ENCODE results near the gene AOAH.

The AOAH gene, protein sequence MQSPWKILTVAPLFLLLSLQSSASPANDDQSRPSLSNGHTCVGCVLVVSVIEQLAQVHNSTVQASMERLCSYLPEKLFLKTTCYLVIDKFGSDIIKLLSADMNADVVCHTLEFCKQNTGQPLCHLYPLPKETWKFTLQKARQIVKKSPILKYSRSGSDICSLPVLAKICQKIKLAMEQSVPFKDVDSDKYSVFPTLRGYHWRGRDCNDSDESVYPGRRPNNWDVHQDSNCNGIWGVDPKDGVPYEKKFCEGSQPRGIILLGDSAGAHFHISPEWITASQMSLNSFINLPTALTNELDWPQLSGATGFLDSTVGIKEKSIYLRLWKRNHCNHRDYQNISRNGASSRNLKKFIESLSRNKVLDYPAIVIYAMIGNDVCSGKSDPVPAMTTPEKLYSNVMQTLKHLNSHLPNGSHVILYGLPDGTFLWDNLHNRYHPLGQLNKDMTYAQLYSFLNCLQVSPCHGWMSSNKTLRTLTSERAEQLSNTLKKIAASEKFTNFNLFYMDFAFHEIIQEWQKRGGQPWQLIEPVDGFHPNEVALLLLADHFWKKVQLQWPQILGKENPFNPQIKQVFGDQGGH

GRCh38 chr7:36723951-36724664 lies at the start of gene AOAH:
AOAH (minus strand) TSS chr7:36724494; CDS start chr7:36724148, 346 bp downstream.
- no peak for DNase-seq (ENCODE audit: low read depth)

DNA sequence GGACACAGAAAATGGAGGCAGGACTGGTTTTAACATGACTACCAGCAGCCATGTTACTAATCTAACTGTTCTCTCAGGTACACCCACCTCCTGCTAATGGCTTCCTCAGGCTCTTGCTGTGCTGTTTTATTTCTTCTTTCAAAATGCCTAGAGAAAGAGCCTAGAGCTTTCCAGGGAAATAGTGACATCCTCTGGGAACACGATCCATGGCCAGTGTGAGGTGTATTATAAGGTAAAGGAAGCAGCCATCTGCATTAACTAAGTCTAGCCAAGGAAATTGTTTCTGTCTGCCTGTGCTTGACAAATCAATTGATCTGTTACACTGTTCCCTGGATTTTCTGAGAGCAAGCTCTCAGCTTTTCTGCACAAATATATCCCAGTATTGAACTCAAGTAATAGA lies 42.2 kb upstream of the AOAH start:
- H3K4me3 ChIP-seq (ENCODE audit: control insufficient read depth, low read depth, low read length), result no peak overlapping the region
- DNase-seq (ENCODE audit: low read depth), result no peak
- TF ChIP-seq, protein P1, sequence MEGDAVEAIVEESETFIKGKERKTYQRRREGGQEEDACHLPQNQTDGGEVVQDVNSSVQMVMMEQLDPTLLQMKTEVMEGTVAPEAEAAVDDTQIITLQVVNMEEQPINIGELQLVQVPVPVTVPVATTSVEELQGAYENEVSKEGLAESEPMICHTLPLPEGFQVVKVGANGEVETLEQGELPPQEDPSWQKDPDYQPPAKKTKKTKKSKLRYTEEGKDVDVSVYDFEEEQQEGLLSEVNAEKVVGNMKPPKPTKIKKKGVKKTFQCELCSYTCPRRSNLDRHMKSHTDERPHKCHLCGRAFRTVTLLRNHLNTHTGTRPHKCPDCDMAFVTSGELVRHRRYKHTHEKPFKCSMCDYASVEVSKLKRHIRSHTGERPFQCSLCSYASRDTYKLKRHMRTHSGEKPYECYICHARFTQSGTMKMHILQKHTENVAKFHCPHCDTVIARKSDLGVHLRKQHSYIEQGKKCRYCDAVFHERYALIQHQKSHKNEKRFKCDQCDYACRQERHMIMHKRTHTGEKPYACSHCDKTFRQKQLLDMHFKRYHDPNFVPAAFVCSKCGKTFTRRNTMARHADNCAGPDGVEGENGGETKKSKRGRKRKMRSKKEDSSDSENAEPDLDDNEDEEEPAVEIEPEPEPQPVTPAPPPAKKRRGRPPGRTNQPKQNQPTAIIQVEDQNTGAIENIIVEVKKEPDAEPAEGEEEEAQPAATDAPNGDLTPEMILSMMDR (conservative IDR thresholded peaks at IDR 0.05; ENCODE audit: control insufficient read depth, insufficient read depth, low read depth, low read length), result no peak

More at GRCh38 chr7:36723951-36724664, at the start of gene AOAH:
- TF ChIP-seq, protein P1 (conservative IDR thresholded peaks at IDR 0.05; ENCODE audit: control insufficient read depth, insufficient read depth, low read depth, low read length), result no peak
- H3K4me3 ChIP-seq (ENCODE audit: control insufficient read depth, low read depth, low read length), result no peak within 1 kb of the TSS

DNA sequence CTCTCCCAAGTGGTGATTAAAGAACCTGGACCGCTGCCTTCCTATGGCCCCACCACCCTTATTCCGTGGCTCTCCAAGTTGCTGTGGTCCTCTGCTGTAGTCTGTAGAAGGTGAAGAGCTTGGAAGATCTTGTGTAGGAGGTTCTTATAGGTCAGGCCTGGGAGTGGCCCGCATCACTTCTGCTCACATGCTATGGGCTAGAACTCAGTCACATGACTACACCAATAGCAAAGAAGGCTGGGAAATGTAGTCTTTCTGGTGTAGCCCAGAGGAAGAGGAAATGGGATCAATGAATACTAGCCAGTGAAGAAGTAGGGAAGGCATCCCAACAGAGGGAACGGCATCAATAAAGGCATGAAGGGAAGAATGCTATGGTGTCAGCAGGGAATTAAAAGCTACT lies 41.3 kb upstream of the AOAH start:
- no peak overlapping the region for H3K4me3 ChIP-seq (ENCODE audit: control insufficient read depth, low read depth, low read length)
- no peak for DNase-seq (ENCODE audit: low read depth)
- TF ChIP-seq, protein P1 (conservative IDR thresholded peaks at IDR 0.05; ENCODE audit: control insufficient read depth, insufficient read depth, low read depth, low read length), result no peak

DNA sequence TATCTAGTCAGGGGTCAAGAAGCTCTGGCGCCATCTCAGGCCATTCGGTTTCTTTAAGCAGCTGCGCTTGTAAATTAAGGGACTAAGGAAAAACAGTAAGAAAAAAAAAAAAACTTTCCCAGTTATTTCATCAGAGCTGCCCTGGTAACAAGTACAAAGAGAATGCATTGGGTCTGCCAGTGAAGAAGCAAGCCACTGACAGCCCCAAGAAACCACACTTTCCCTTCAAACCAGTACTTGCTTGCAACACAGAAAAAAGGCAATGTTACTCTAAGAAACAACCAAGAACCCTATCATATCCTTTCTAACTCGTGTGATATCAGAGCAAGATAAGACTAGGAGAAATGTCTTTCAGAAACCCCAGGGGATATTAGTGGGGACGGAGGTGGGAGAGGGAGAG lies 40.6 kb upstream of the AOAH start:
- DNase-seq (ENCODE audit: low read depth), result no peak
- TF ChIP-seq, protein P1 (conservative IDR thresholded peaks at IDR 0.05; ENCODE audit: control insufficient read depth, insufficient read depth, low read depth, low read length), result no peak
- no peak overlapping the region for H3K4me3 ChIP-seq (ENCODE audit: control insufficient read depth, low read depth, low read length)

GRCh38 chr7:36763132-36763816 lies 39.0 kb upstream of the AOAH start:
- no peak overlapping the region for H3K4me3 ChIP-seq (ENCODE audit: control insufficient read depth, low read depth, low read length)
- TF ChIP-seq, protein P1 (conservative IDR thresholded peaks at IDR 0.05; ENCODE audit: control insufficient read depth, insufficient read depth, low read depth, low read length), result no peak
- DNase-seq (ENCODE audit: low read depth), result no peak

GRCh38 chr7:36762394-36762793 lies 38.1 kb upstream of the AOAH start:
- TF ChIP-seq, protein P1 (conservative IDR thresholded peaks at IDR 0.05; ENCODE audit: control insufficient read depth, insufficient read depth, low read depth, low read length), result no peak
- no peak overlapping the region for H3K4me3 ChIP-seq (ENCODE audit: control insufficient read depth, low read depth, low read length)
- no peak for DNase-seq (ENCODE audit: low read depth)

All from fibroblast of mammary gland (primary cell).